K562 (cell line): ENCODE results near the gene LBHD1. TPM values are rescaled to one million over a fixed set of nuclear protein-coding genes. Genes with fewer than 3 reads are reported as not detected.

Source experiments
- ATAC-seq: fragments of 200-7000 bp; cut with Tn5 transposase; 3 replicates; pipeline ENCODE4 v1.9.1; 2020; ENCODE audit warnings: moderate library complexity
- BruUV-seq: library from RNA; stranded (reverse); fragments of 400-500 nt; replicated peaks from 2 replicates; lab custom pipeline; 2021; lab: Mats Ljungman, UMichigan
- CTCF ChIA-PET: fragments of 300-600 bp; formaldehyde crosslinking; extraction: SDS; loops from one replicate; lab custom pipeline; 2021; ENCODE audit warnings: low intra/inter-chr PET ratio; lab: Yijun Ruan, JAX
- POLR2A ChIA-PET: fragments of 300-600, 350-650 bp; sonication (Branson Sonifier 250); formaldehyde crosslinking; extraction: SDS; loops from one replicate; lab custom pipeline; 2021; ENCODE audit warnings: antibody characterized with exemption, inconsistent platforms; lab: Yijun Ruan, JAX
- DNase-seq, 4 experiments: peaks; one replicate each; pipeline versions ENCODE4 v3.0.0 to v3.0.0-alpha.2; 2011 to 2018; ENCODE audit warnings: low spot score in 3 of 4, mixed read lengths in 3 of 4; ENCODE audit errors: extremely low read depth in 1 of 4
- FAIRE-seq: peaks from 2 replicates; lab custom pipeline; 2011; peaks lifted over from hg19 to GRCh38; lab: Jason Lieb, UNC
- H2AFZ ChIP-seq: 2 replicates; pipeline ENCODE4 v1.6.0; 2011; ENCODE audit warnings: low read depth, low read length, control low read depth, inconsistent platforms
- H3K27ac ChIP-seq: fragments of 200-600 bp; 3 replicates; pipeline ENCODE4 v1.8.0; 2011; ENCODE audit warnings: low read depth, mild to moderate bottlenecking, control low read depth, inconsistent platforms, low read length, moderate library complexity, mixed read lengths; ENCODE audit errors: extremely low read depth
- H3K27me3 ChIP-seq, 2 experiments: fragments of 300-600 bp in 1 of 2; 2 replicates in 1 of 2; 3 replicates in 1 of 2; pipeline versions ENCODE4 v1.6.0 to v1.8.0; 2011; ENCODE audit warnings: inconsistent platforms in 2 of 2, low read length in 2 of 2, mild to moderate bottlenecking in 1 of 2, mixed read lengths in 1 of 2, moderate library complexity in 1 of 2; ENCODE audit not compliant: control insufficient read depth in 2 of 2, insufficient read depth in 2 of 2
- H3K36me3 ChIP-seq: fragments of 300-600 bp; 3 replicates; pipeline ENCODE4 v1.8.0; 2011; ENCODE audit warnings: mild to moderate bottlenecking, low read length, inconsistent platforms; ENCODE audit not compliant: control insufficient read depth, insufficient read depth
- H3K4me1 ChIP-seq, 2 experiments: fragments of 200-600 bp in 1 of 2; replicated peaks in 1 of 2; 2 replicates in 1 of 2; 3 replicates in 1 of 2; pipeline versions ENCODE4 v1.5.1 to v1.8.0; 2011; ENCODE audit warnings: inconsistent platforms in 2 of 2, low read length in 2 of 2, mild to moderate bottlenecking in 1 of 2, mixed read lengths in 1 of 2, moderate library complexity in 1 of 2; ENCODE audit not compliant: control insufficient read depth in 2 of 2, insufficient read depth in 2 of 2
- H3K4me2 ChIP-seq: 2 replicates; pipeline ENCODE4 v1.6.1; 2011; ENCODE audit warnings: low read length, control low read depth, inconsistent platforms, mixed read lengths; ENCODE audit not compliant: insufficient read depth
- H3K4me3 ChIP-seq: fragments of 200-600 bp; sonication (generic), shearing (Covaris generic); 2 replicates; pipeline ENCODE4 v1.5.1; 2016; ENCODE audit warnings: control low read depth, inconsistent platforms
- H3K79me2 ChIP-seq: fragments of 200-600 bp; 3 replicates; pipeline ENCODE4 v1.8.0; 2011; ENCODE audit warnings: low read length, inconsistent platforms; ENCODE audit not compliant: control insufficient read depth, insufficient read depth
- H3K9ac ChIP-seq, 2 experiments: 2 replicates each; pipeline versions ENCODE4 v1.6.0 to v1.6.1; 2011; ENCODE audit warnings: low read depth in 2 of 2, low read length in 2 of 2, control low read depth in 1 of 2, inconsistent platforms in 1 of 2, mild to moderate bottlenecking in 1 of 2, mixed read lengths in 1 of 2; ENCODE audit not compliant: insufficient read depth in 1 of 2
- H3K9me1 ChIP-seq: one replicate; pipeline ENCODE4 v1.6.0; 2011; ENCODE audit warnings: inconsistent platforms, mild to moderate bottlenecking, low read length, moderate library complexity; ENCODE audit not compliant: control insufficient read depth, insufficient read depth
- H3K9me3 ChIP-seq: replicated peaks from 2 replicates; pipeline ENCODE4 v1.5.1; 2011; ENCODE audit warnings: low read depth, low read length, inconsistent platforms; ENCODE audit not compliant: control insufficient read depth, insufficient read depth
- H4K20me1 ChIP-seq: replicated peaks from 2 replicates; pipeline ENCODE4 v1.6.1; 2011; ENCODE audit warnings: low read length, inconsistent platforms, mixed read lengths; ENCODE audit not compliant: control insufficient read depth, insufficient read depth
- ASH1L ChIP-seq: fragments of 450-650 bp; IDR thresholded peaks from 2 replicates; pipeline ENCODE4 v1.6.1; 2018; ENCODE audit warnings: borderline replicate concordance, mild to moderate bottlenecking, low read depth; ENCODE audit not compliant: partially characterized antibody
- COPS2 ChIP-seq: fragments of 450-650 bp; conservative IDR thresholded peaks from 2 replicates; pipeline ENCODE4 v1.6.1; 2016; ENCODE audit warnings: mild to moderate bottlenecking, moderate library complexity
- CSDE1 ChIP-seq, 2 experiments: fragments of 450-650 bp; IDR thresholded peaks; 2 replicates each; pipeline ENCODE4 v1.6.1; 2016; ENCODE audit warnings: mild to moderate bottlenecking in 1 of 2
- DLX4 ChIP-seq: fragments of 250-450 bp; sonication (Bioruptor Pico); IDR thresholded peaks from 2 replicates; pipeline ENCODE4 v1.6.1; 2021; ENCODE audit warnings: mild to moderate bottlenecking
- E2F8 ChIP-seq: fragments of 450-650 bp; IDR thresholded peaks from 2 replicates; pipeline ENCODE4 v1.7.1; 2018; ENCODE audit warnings: mild to moderate bottlenecking, low read depth; ENCODE audit not compliant: partially characterized antibody
- GATAD2B ChIP-seq: fragments of 450-650 bp; IDR thresholded peaks from 2 replicates; pipeline ENCODE4 v1.6.1; 2017; ENCODE audit warnings: mild to moderate bottlenecking, borderline replicate concordance
- OTX1 ChIP-seq: fragments of 450-650 bp; formaldehyde crosslinking; IDR thresholded peaks from 2 replicates; pipeline ENCODE4 v1.4.0; 2022; ENCODE audit warnings: mild to moderate bottlenecking
- RFX1 ChIP-seq: fragments of 450-650 bp; IDR thresholded peaks from 2 replicates; pipeline ENCODE4 v1.6.1; 2016; ENCODE audit warnings: mild to moderate bottlenecking, moderate library complexity
- ZBTB7A ChIP-seq: IDR thresholded peaks from 2 replicates; pipeline ENCODE4 v1.6.1; 2011; ENCODE audit warnings: low read depth, mild to moderate bottlenecking, low read length, moderate library complexity, borderline replicate concordance; ENCODE audit not compliant: control insufficient read depth
- ZNF140 ChIP-seq: fragments of 250-450 bp; sonication (Bioruptor Pico); IDR thresholded peaks from 2 replicates; pipeline ENCODE4 v1.8.0; 2021; ENCODE audit warnings: moderate library complexity, mild to moderate bottlenecking, inconsistent platforms
- ZNF184 ChIP-seq: sonication (generic); formaldehyde crosslinking; IDR thresholded peaks from 2 replicates; pipeline ENCODE4 v1.5.0; 2020; ENCODE audit warnings: missing genetic modification reagents
- ZNF212 ChIP-seq: fragments of 450-650 bp; formaldehyde crosslinking; IDR thresholded peaks from 2 replicates; pipeline ENCODE4 v1.4.0; 2020; ENCODE audit warnings: mild to moderate bottlenecking
- ZNF583 ChIP-seq: fragments of 250-450 bp; sonication (Bioruptor Pico); IDR thresholded peaks from 2 replicates; pipeline ENCODE4 v1.4.0; 2020
- ZNF76 ChIP-seq: fragments of 250-450 bp; sonication (Bioruptor Pico); IDR thresholded peaks from 2 replicates; pipeline ENCODE4 v1.4.0; 2020; ENCODE audit warnings: mild to moderate bottlenecking, moderate library complexity, borderline replicate concordance
- WGBS: fragments of 100-300 bp; shearing (Covaris generic); methylation state at CpG from one replicate; pipeline ENCODE4 v1.1.6; 2016; ENCODE audit warnings: low coverage, mixed read lengths; ENCODE audit not compliant: insufficient coverage; ENCODE audit errors: missing lambda C conversion rate; 5-methylcytosine and 5-hydroxymethylcytosine counted together
- in situ Hi-C: fragments of 300-500 bp; cut with MboI; formaldehyde crosslinking; loops from 4 replicates; pipeline ENCODE4 v1.15.0; 2018; ENCODE audit warnings: inconsistent platforms, mixed read lengths
- intact Hi-C: fragments of 100-400 bp; cut with micrococcal nuclease; formaldehyde crosslinking; loops from 2 replicates; pipeline ENCODE4 v1.14.2; 2022
- polyA plus RNA-seq, 8 experiments: library from polyadenylated mRNA; depleted of rRNA in 4 of 8; stranded (reverse) in 5 of 8; unstranded in 3 of 8; fragments of >200 nt; fragmentation: Nextera tagmentation in 2 of 8; fragmentation: Illumina TruSeq in 1 of 8; extraction: Ambion mirVana in 2 of 8; extraction: Trizol in 1 of 8; gene quantifications; 2 replicates each; pipeline versions ENCODE4 v1.2.1 to v1.2.3, GENCODE V29; 2011 to 2014; ENCODE audit warnings: inconsistent platforms in 1 of 8, missing spikeins in 1 of 8
- total RNA-seq, 7 experiments: library from RNA; depleted of rRNA in 6 of 7; stranded (reverse); fragments of >200 nt in 6 of 7; fragmentation: Illumina TruSeq in 2 of 7; extraction: Trizol in 2 of 7; gene quantifications; 2 replicates each; pipeline versions ENCODE4 v1.2.1 to v1.2.3, GENCODE V29; 2011 to 2021; ENCODE audit warnings: low replicate concordance in 1 of 7
- TF ChIP-seq, protein P1 (sequence below): sonication (generic); formaldehyde crosslinking; IDR thresholded peaks from 2 replicates; pipeline ENCODE4 v1.9.0; 2022; ENCODE audit warnings: mild to moderate bottlenecking, missing genetic modification reagents

The LBHD1 gene
- total and polyA plus RNA-seq, 9 of the 15 experiments (the other 6 are each of a cell fraction or from before 2014, with no cell fraction given): 2.6 to 28.0 (median 12.5) TPM

GRCh38 chr11:62712861-62713260 is 40.8 kb upstream of the LBHD1 start (continued):
- TF ChIP-seq, protein P1, sequence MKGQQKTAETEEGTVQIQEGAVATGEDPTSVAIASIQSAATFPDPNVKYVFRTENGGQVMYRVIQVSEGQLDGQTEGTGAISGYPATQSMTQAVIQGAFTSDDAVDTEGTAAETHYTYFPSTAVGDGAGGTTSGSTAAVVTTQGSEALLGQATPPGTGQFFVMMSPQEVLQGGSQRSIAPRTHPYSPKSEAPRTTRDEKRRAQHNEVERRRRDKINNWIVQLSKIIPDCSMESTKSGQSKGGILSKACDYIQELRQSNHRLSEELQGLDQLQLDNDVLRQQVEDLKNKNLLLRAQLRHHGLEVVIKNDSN (CRISPR knock-in tag): no peak
- TF ChIP-seq E2F8: no peak
- TF ChIP-seq ZNF583: no peak
- TF ChIP-seq RFX1: no peak

GRCh38 chr11:62712276-62712812 is 40.3 kb upstream of the LBHD1 start:
- POLR2A ChIA-PET: interaction anchor here (1.5 kb wide), 1 partner anchor 17 kb away, joined by 3 read pairs; no protein-coding TSS in a partner anchor
- H3K4me2 ChIP-seq: no peak overlapping the region
- TF ChIP-seq ZNF212 (CRISPR knock-in tag) (no peak), DLX4 (no peak), CSDE1 (IDR thresholded peaks at IDR 0.05) (no peak), GATAD2B (no peak), ZNF140 (CRISPR knock-in tag) (no peak), OTX1 (CRISPR knock-in tag) (no peak), ZNF76 (CRISPR knock-in tag) (no peak), ZNF184 (CRISPR knock-in tag) (no peak), COPS2 (no peak), ZBTB7A (no peak), ASH1L (no peak)

More at GRCh38 chr11:62712276-62712812, 40.3 kb upstream of the LBHD1 start:
- peak overlapping the region; percentile 14; the same call in 1 of the 3 replicates for H3K27ac ChIP-seq
- intact Hi-C loops: no loop called here
- DNase-seq: no peak
- no peak overlapping the region for H2AFZ ChIP-seq
- H4K20me1 ChIP-seq: peaks cover 4% of the 10 kb centered on the region; the same call in 1 of the 2 replicates
- BruUV-seq: no TSS peak
- no peak overlapping the region for H3K9ac ChIP-seq
- WGBS: 96% methylated on average over 6 of the region's 6 CpGs
- ATAC-seq: no peak
- no peak for FAIRE-seq
- no peaks in the 10 kb centered on the region for H3K9me3 ChIP-seq
- H3K79me2 ChIP-seq: peaks cover 20% of the 10 kb centered on the region; the same call in 2 of the 3 replicates
- in situ Hi-C loops: no loop called here
- H3K4me3 ChIP-seq: no peak overlapping the region
- H3K4me1 ChIP-seq: peaks cover 24 to 30% of the 10 kb centered on the region in 2 experiments
- no peaks in the 10 kb centered on the region for H3K27me3 ChIP-seq
- CTCF ChIA-PET: interaction anchor here (0.5 kb wide), 1 partner anchor 42 kb away, joined by 3 read pairs; no protein-coding TSS in a partner anchor
- peaks cover under 1% of the 10 kb centered on the region for H3K9me1 ChIP-seq
- peaks cover 94% of the 10 kb centered on the region for H3K36me3 ChIP-seq
